Measurements from ENCODE around the gene PIK3R2.

The PIK3R2 gene

DNA sequence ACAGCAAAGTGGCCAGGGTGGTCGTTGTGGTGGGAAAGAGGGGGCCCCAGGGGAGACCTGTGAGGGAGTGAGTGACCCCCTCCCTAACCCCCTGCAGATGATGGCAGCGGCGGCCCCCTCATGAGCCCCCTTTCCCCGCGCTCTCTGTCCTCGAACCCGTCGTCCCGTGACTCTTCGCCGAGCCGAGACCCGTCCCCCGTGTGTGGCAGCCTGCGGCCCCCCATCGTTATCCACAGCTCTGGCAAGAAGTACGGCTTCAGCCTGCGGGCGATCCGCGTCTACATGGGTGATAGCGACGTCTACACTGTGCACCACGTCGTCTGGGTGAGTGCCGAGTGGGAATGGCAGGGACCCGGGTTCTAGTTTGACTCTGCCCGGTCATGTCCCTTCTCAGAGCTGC is 8.1 kb upstream of the PIK3R2 start:
- no peak for TF ChIP-seq ARNTL (CRISPR knock-in tag; IDR thresholded peaks at IDR 0.05; ENCODE audit: borderline replicate concordance, low read depth)
- TF ChIP-seq ZC3H10 (CRISPR knock-in tag; IDR thresholded peaks at IDR 0.05), result no peak
- TF ChIP-seq ISL1 (CRISPR knock-in tag; IDR thresholded peaks at IDR 0.05), result no peak
- TF ChIP-seq BACH2 (CRISPR knock-in tag; IDR thresholded peaks at IDR 0.05; ENCODE audit: borderline replicate concordance), result no peak
- TF ChIP-seq, protein P1, sequence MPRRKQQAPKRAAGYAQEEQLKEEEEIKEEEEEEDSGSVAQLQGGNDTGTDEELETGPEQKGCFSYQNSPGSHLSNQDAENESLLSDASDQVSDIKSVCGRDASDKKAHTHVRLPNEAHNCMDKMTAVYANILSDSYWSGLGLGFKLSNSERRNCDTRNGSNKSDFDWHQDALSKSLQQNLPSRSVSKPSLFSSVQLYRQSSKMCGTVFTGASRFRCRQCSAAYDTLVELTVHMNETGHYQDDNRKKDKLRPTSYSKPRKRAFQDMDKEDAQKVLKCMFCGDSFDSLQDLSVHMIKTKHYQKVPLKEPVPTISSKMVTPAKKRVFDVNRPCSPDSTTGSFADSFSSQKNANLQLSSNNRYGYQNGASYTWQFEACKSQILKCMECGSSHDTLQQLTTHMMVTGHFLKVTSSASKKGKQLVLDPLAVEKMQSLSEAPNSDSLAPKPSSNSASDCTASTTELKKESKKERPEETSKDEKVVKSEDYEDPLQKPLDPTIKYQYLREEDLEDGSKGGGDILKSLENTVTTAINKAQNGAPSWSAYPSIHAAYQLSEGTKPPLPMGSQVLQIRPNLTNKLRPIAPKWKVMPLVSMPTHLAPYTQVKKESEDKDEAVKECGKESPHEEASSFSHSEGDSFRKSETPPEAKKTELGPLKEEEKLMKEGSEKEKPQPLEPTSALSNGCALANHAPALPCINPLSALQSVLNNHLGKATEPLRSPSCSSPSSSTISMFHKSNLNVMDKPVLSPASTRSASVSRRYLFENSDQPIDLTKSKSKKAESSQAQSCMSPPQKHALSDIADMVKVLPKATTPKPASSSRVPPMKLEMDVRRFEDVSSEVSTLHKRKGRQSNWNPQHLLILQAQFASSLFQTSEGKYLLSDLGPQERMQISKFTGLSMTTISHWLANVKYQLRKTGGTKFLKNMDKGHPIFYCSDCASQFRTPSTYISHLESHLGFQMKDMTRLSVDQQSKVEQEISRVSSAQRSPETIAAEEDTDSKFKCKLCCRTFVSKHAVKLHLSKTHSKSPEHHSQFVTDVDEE (CRISPR knock-in tag; IDR thresholded peaks at IDR 0.05), result no peak
- TF ChIP-seq, protein P2, sequence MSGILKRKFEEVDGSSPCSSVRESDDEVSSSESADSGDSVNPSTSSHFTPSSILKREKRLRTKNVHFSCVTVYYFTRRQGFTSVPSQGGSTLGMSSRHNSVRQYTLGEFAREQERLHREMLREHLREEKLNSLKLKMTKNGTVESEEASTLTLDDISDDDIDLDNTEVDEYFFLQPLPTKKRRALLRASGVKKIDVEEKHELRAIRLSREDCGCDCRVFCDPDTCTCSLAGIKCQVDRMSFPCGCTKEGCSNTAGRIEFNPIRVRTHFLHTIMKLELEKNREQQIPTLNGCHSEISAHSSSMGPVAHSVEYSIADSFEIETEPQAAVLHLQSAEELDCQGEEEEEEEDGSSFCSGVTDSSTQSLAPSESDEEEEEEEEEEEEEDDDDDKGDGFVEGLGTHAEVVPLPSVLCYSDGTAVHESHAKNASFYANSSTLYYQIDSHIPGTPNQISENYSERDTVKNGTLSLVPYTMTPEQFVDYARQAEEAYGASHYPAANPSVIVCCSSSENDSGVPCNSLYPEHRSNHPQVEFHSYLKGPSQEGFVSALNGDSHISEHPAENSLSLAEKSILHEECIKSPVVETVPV (CRISPR knock-in tag; IDR thresholded peaks at IDR 0.05), result no peak
- TF ChIP-seq OSR1 (CRISPR knock-in tag; IDR thresholded peaks at IDR 0.05), result no peak
- no peak for TF ChIP-seq ZNF8 (CRISPR knock-in tag; IDR thresholded peaks at IDR 0.05)
- TF ChIP-seq GLIS3 (CRISPR knock-in tag; IDR thresholded peaks at IDR 0.05), result no peak
- TF ChIP-seq SNAI2 (CRISPR knock-in tag; IDR thresholded peaks at IDR 0.05), result no peak
- TF ChIP-seq TCF4 (CRISPR knock-in tag; IDR thresholded peaks at IDR 0.05; ENCODE audit: borderline replicate concordance), result no peak
- no peak for ATAC-seq

DNA sequence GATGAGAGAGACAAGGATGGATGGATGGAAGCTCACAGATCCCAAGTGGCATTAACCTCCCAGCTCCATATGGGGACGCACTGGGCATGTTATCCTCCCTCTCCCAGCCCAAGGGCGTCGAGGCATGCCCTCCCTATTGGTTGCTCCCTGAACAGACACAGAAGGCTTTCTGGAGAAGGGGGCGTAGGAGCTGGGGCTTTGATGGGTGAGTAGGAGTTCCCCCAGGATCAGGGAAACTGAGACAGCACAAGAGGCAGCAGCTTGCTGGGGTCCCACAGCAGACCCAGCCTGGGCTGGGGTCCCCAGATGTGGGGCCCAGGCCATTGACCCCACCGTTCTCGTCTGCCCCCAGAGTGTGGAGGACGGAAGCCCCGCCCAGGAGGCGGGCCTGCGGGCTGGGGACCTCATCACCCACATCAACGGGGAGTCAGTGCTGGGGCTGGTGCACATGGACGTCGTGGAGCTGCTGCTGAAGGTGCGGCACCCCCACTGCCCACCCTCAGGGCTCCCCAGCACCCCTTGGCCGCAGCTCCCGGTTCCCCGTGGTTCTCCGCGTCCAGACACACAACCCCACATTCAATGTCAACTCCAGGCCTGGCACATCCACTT is 7.5 kb upstream of the PIK3R2 start:
- ATAC-seq, result no peak
- TF ChIP-seq ZNF565 (CRISPR knock-in tag; conservative IDR thresholded peaks at IDR 0.05; ENCODE audit: low read depth) (no peak), ZFP3 (CRISPR knock-in tag; IDR thresholded peaks at IDR 0.05) (peak; percentile 99)

DNA sequence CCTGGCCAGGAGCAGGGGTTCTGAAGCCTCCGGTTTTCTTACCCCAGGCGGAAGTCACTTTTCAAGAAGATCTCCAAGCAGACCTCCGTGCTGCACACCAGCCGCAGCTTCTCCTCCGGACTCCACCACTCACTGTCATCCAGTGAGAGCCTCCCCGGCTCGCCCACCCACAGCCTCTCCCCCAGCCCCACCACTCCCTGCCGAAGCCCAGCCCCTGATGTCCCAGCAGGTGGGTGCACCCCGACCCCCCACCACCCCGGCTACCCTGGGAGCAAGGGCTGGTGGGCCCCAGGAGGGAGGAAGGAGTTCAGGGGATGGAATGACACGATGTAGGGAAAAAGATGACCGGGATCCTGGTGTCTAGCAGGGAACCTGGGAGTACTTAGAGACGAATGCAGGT is 5.6 kb upstream of the PIK3R2 start:
- TF ChIP-seq, protein P1 (CRISPR knock-in tag; IDR thresholded peaks at IDR 0.05), result no peak
- TF ChIP-seq CSDC2 (CRISPR knock-in tag; IDR thresholded peaks at IDR 0.05), result no peak
- TF ChIP-seq, protein P3, sequence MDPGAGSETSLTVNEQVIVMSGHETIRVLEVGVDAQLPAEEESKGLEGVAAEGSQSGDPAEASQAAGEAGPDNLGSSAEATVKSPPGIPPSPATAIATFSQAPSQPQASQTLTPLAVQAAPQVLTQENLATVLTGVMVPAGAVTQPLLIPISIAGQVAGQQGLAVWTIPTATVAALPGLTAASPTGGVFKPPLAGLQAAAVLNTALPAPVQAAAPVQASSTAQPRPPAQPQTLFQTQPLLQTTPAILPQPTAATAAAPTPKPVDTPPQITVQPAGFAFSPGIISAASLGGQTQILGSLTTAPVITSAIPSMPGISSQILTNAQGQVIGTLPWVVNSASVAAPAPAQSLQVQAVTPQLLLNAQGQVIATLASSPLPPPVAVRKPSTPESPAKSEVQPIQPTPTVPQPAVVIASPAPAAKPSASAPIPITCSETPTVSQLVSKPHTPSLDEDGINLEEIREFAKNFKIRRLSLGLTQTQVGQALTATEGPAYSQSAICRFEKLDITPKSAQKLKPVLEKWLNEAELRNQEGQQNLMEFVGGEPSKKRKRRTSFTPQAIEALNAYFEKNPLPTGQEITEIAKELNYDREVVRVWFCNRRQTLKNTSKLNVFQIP (CRISPR knock-in tag; IDR thresholded peaks at IDR 0.05; ENCODE audit: borderline replicate concordance, low read depth), result no peak
- no peak for TF ChIP-seq ZFP3 (CRISPR knock-in tag; IDR thresholded peaks at IDR 0.05)
- no peak for TF ChIP-seq ESRRG (CRISPR knock-in tag; IDR thresholded peaks at IDR 0.05)
- no peak for TF ChIP-seq PPARA (CRISPR knock-in tag; IDR thresholded peaks at IDR 0.05; ENCODE audit: borderline replicate concordance)
- TF ChIP-seq RARB (CRISPR knock-in tag; IDR thresholded peaks at IDR 0.05), result no peak
- ATAC-seq, result no peak

DNA sequence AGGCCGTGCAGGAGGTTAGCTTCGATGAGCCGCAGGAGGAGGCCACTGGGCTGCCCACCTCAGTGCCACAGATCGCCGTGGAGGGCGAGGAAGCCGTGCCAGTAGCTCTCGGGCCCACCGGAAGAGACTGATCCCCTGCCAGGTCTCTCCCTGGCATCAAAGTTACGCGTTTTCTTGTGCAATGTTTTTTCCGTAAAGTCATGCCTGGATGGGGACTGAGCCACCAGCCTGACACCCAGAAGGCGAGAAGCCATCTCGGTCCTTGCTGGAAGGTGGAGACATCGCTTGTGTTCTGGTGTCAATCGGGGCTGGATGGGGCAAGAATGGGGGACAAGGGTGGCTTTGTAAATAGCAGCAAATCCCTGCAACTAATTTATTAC is 3.4 kb upstream of the PIK3R2 start:
- TF ChIP-seq TOX (CRISPR knock-in tag; IDR thresholded peaks at IDR 0.05; ENCODE audit: borderline replicate concordance) (no peak), OSR1 (CRISPR knock-in tag; IDR thresholded peaks at IDR 0.05) (no peak), ARNTL (CRISPR knock-in tag; IDR thresholded peaks at IDR 0.05; ENCODE audit: borderline replicate concordance, low read depth) (no peak), ISL1 (CRISPR knock-in tag; IDR thresholded peaks at IDR 0.05) (no peak)
- no peak for ATAC-seq
